GM21786 (cell line): ENCODE data around the gene ACO2.
"Not testable (repeated sequence)": the region's sequence is repeated elsewhere in the genome, so short reads cannot be mapped to it uniquely, and the experiment has no call there.

ENCODE experiments used
- ATAC-seq: cut with Tn5 transposase; IDR thresholded peaks from one replicate; pipeline ENCODE4 v1.9.1; 2021; ENCODE audit not compliant: unreplicated experiment

ACO2 gene

DNA sequence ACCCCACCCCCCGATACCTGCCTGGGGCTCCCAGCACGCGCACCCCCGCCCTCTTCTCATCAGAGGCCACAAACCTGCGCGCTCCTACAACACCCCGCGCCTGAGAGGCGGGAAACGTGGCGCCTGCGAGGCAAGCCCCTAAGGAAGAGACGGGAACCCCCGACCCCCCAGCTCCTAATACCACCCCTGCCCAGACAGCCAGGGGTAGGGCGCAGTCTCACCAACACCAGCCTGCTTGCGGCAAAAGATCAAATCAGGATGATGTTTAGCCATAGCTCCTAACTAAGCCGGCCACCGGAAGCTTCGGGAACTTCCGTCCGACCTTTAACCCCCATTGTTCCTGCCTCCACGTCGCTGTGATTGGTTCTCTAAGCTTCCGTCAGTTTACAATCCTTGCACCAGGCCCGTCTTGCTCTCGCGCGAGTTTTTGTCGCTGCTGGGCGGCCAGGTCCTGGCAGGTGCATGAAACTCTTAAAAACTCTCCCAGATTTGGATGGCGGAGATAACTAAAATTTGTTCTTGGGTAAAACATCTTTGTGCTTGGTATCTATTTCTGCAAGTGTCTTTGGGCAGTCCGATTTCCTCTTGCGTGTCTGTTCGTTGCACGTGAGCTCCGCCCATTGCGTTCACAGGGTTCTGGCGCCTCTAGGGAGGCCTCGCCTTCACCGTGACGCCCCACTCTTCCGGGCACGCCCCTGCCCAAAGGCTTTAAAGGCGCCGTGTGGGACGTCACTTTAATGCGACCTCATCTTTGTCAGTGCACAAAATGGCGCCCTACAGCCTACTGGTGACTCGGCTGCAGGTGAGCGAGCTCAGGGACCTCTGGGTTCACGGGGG lies at the start of gene ACO2, which contains the start of gene PHF5A:
TSS of gene ACO2 (plus strand) at position 737 of the 837 bp plus-strand sequence. CDS start at position 767, 30 bp downstream.
TSS of gene PHF5A (minus strand) at position 312 of the 837 bp plus-strand sequence. CDS start at position 273, 39 bp downstream.
- ATAC-seq: peak; percentile 90

GRCh38 chr22:41425660-41426365 lies 43.1 kb upstream of the ACO2 start:
- no peak for ATAC-seq

GRCh38 chr22:41429232-41429950 lies 39.5 kb upstream of the ACO2 start:
- ATAC-seq: no peak

GRCh38 chr22:41429951-41430332 lies 39.0 kb upstream of the ACO2 start:
- ATAC-seq: no peak

GRCh38 chr22:41431656-41432055 lies 37.3 kb upstream of the ACO2 start:
- ATAC-seq: no peak

DNA sequence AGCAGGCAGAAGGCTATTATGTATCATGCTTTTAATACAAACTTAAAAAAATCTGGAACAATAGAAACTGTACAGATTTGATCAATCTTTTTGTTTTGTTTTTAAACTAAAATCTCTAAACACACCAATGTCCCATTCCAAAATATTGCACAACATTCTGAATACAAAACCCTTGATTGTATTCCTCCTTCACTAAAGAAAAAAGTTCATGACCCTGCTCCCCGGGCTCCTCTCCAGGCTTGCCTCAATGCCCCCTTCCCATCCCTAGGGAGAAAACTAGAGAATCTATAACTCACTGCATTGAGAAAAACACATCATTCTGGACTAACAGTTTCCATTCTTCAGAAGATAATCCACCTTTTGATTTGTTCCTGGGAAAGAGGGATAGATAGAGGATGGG lies 35.4 kb upstream of the ACO2 start:
- ATAC-seq: not testable (repeated sequence)

- ATAC-seq: not testable (repeated sequence)
Observed at GRCh38 chr22:41434361-41435003, 34.4 kb upstream of the ACO2 start.

- ATAC-seq: no peak
Observed at GRCh38 chr22:41435560-41435959, 33.4 kb upstream of the ACO2 start.

DNA sequence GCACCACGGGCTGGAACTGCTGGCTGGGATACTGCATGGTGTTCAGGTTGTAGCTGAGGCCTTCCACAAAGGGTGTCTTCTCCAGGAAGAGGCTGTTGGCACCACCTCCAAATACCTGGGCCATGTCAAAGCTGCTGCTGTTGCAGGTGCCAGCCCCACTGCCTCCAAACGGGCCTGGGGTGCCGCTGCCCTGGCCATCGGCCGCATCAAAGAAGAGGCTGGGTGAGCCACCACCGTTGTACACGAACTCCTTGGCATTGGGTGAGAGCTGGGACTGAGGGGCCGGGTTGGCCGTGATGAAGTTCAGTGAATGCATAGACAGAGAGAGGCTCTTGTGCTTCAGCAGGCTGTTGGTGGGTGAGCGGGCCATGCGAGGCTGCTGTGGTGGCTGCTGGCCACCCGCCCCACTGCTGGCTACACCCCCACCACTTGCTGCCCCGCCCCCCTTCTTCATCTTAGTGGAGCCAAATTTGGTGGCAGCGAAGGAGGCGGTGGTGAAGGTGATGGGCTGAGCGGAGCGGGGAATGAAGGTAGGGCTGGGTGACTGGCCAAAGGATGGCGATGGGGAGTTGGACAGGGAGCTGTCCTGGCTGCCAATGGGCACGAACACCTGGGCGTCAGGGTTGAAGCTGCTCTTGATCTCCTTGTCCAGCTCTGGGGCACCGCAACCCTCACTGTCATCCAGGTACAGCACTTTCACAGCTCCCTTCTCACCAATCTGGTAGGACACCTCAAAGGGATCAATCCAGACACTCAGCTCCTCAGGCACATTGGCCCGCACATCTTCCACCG lies 32.4 kb upstream of the ACO2 start:
- ATAC-seq: no peak

DNA sequence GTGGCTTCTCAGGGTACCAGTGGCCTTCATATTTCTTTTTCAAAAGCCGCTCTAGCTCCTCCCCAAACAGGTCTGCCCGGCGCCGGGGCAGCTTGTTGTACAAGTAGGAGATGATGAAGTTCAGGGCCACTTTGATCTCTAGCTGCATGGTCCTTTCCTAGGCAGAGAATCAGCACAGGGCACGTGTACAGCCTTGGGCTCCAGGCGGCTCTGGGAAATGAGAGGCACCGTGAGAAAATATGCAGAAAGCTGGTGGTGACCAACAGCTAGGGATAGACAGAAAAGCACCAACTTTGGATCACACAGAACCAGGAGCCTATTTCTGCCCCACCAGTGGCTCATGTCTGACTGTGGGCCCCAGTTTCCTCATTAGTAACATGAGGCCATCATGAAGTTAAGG lies 31.7 kb upstream of the ACO2 start:
- no peak for ATAC-seq

DNA sequence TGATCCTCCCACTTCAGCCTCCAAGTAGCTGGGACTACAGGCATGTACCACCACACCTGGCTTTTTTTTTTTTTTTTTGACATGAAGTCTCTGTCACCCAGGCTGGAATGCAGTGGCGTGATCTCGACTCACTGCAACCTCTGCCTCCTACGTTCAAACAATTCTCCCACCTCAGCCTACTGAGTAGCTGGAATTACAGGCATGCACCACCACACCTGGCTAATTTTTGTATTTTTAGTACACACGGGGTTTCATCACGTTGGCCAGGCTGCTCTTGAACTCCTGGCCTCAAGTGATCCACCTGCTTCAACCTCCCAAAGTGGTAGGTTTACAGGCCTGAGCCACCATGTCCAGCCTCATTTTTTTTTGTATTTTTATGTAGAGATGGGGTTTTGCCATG lies 28.4 kb upstream of the ACO2 start:
- ATAC-seq: not testable (repeated sequence)

DNA sequence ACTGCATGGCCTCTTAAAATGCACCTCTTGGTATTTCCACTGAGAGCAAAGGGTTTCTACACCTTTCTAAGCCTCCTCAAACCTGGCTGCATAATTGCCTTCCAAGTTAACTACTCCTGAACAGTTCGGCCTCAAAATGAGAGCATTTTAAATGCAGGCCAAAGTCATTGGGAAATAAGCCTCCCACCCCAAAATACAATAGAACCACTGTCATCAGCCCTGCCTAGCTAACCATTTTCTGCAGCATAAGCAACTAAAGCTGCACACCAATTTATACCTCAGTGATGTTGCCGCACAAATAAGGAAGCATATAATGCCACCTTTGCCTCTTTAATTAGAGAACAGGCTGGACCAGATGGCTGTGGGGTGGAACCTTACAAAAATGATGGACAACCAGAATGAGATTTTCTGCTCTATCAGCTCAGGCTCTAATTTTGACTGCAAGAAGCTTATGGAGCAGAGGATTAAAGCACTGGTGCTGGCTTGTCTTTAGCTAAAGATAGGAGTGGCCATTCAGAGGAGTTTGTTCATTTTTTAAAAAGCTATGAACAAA lies 26.6 kb upstream of the ACO2 start:
- ATAC-seq: no peak

GRCh38 chr22:41444360-41445128 lies 24.4 kb upstream of the ACO2 start:
- peak; percentile 52 for ATAC-seq

- no peak for ATAC-seq
Observed at GRCh38 chr22:41445129-41446056, 23.5 kb upstream of the ACO2 start.

DNA sequence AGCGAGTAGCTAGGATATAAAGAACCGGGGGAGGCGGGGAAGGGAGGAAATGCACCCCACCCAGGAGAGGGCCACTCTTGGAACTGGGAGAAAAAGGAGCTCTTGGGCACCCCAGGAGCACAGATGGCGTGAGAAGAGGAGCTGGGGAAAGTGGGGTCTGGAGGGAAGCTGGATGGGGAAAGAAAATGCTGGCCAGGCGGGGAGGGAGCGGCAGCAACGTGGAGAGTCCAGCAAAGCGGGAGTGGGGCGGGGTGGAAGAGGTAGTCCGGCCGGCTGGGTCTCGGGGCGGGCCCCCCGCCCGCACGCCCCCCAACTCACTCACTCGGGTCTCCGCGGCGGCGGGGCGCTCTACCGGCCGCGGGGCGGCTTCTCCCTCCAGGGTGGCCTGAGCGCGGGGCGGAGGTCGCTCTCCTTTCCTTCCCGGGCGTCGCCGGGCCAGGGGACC lies 22.8 kb upstream of the ACO2 start:
- ATAC-seq: no peak

- ATAC-seq: no peak
Observed at GRCh38 chr22:41446639-41447434, 22.1 kb upstream of the ACO2 start, which contains the start of gene TOB2. TSS of gene TOB2 (minus strand) at chr22:41446801. CDS start at chr22:41437345, 9,456 bp downstream.
